Measurements from ENCODE around the gene PNRC1. TPM values are rescaled to one million over a fixed set of nuclear protein-coding genes. Genes with fewer than 3 reads are reported as not detected.

Gene PNRC1
- total RNA-seq, 1 experiment from 2014 or later, result 45.1 TPM

GRCh38 chr6:89066940-89067646, 13.5 kb upstream of the PNRC1 start:
- H3K27ac Mint-ChIP-seq (ENCODE audit: unreplicated experiment), result no peak overlapping the region
- Histone ChIP-seq H3K36me3 (ENCODE audit: control insufficient read depth, insufficient read depth, low read length) (no peaks in the 10 kb centered on the region), H3K4me3 (ENCODE audit: low read depth, low read length) (no peak overlapping the region), H3K27me3 (replicated peaks; ENCODE audit: control insufficient read depth, insufficient read depth, low read length) (no peaks in the 10 kb centered on the region), H3K4me1 (peaks cover 19% of the 10 kb centered on the region), H3K9me3 (0 out of 2 replicates have a peak, but pooled peaks cover under 1% of the 10 kb centered on the region)
- intact Hi-C loops (cut with micrococcal nuclease; ENCODE audit: unreplicated experiment), result no loop called here
- H3K4me1 Mint-ChIP-seq (ENCODE audit: low read depth, unreplicated experiment), result peaks cover 23% of the 10 kb centered on the region
- no peaks in the 10 kb centered on the region for H3K36me3 Mint-ChIP-seq (ENCODE audit: insufficient read depth, unreplicated experiment)
- H3K27me3 Mint-ChIP-seq (ENCODE audit: insufficient read depth, unreplicated experiment), result no peaks in the 10 kb centered on the region
- no TSS peak for BruUV-seq (replicated peaks)
- H3K4me3 Mint-ChIP-seq (ENCODE audit: unreplicated experiment), result no peak overlapping the region
- POLR2A ChIA-PET, result interaction anchor here (1.0 kb wide), 1 partner anchor 13 kb away, joined by 6 read pairs; the partner anchor contains the start of gene PNRC1
- CTCF ChIA-PET, result interaction anchor here (1.4 kb wide), 1 partner anchor 13 kb away, joined by 3 read pairs; the partner anchor contains the start of gene PNRC1
- DNase-seq, result no peak
- no peaks in the 10 kb centered on the region for H3K9me3 Mint-ChIP-seq (ENCODE audit: unreplicated experiment)
- TF ChIP-seq CTCF (IDR thresholded peaks at IDR 0.05; ENCODE audit: insufficient read depth in 1 of 2, low read depth in 1 of 2, low read length in 1 of 2, severe bottlenecking in 1 of 2, unreplicated experiment in 1 of 2), result no peak

GRCh38 chr6:89067796-89068195, 12.8 kb upstream of the PNRC1 start:
- H3K9me3 Mint-ChIP-seq (ENCODE audit: unreplicated experiment), result peaks cover 3% of the 10 kb centered on the region
- CTCF ChIA-PET, result interaction anchor here (0.5 to 1.4 kb wide), 2 partner anchors 13 to 43 kb away, joined by 3 read pairs; partner anchors contain the start of gene PNRC1
- no peak for DNase-seq
- intact Hi-C loops (cut with micrococcal nuclease; ENCODE audit: unreplicated experiment), result no loop called here
- Histone ChIP-seq H3K4me3 (ENCODE audit: low read depth, low read length) (no peak overlapping the region), H3K27me3 (replicated peaks; ENCODE audit: control insufficient read depth, insufficient read depth, low read length) (no peaks in the 10 kb centered on the region), H3K4me1 (peaks cover 19% of the 10 kb centered on the region), H3K36me3 (ENCODE audit: control insufficient read depth, insufficient read depth, low read length) (no peaks in the 10 kb centered on the region), H3K9me3 (peaks cover 4% of the 10 kb centered on the region; the same call in 1 of the 2 replicates)
- H3K36me3 Mint-ChIP-seq (ENCODE audit: insufficient read depth, unreplicated experiment), result no peaks in the 10 kb centered on the region
- no TSS peak for BruUV-seq (replicated peaks)
- peaks cover 23% of the 10 kb centered on the region for H3K4me1 Mint-ChIP-seq (ENCODE audit: low read depth, unreplicated experiment)
- no peak overlapping the region for H3K27ac Mint-ChIP-seq (ENCODE audit: unreplicated experiment)
- H3K27me3 Mint-ChIP-seq (ENCODE audit: insufficient read depth, unreplicated experiment), result no peaks in the 10 kb centered on the region
- POLR2A ChIA-PET, result no interaction called here
- no peak overlapping the region for H3K4me3 Mint-ChIP-seq (ENCODE audit: unreplicated experiment)
- TF ChIP-seq CTCF (IDR thresholded peaks at IDR 0.05; ENCODE audit: insufficient read depth in 1 of 2, low read depth in 1 of 2, low read length in 1 of 2, severe bottlenecking in 1 of 2, unreplicated experiment in 1 of 2), result no peak

GRCh38 chr6:89068695-89069094, 11.9 kb upstream of the PNRC1 start:
- H3K4me1 ChIP-seq, result peaks cover 19% of the 10 kb centered on the region
- no peak for TF ChIP-seq CTCF (IDR thresholded peaks at IDR 0.05; ENCODE audit: insufficient read depth in 1 of 2, low read depth in 1 of 2, low read length in 1 of 2, severe bottlenecking in 1 of 2, unreplicated experiment in 1 of 2)
- DNase-seq, result no peak
- peaks cover 4% of the 10 kb centered on the region; the same call in 1 of the 2 replicates for H3K9me3 ChIP-seq
- intact Hi-C loops (cut with micrococcal nuclease; ENCODE audit: unreplicated experiment), result no loop called here
- Mint-ChIP-seq H3K9me3 (ENCODE audit: unreplicated experiment) (peaks cover 12% of the 10 kb centered on the region), H3K27ac (ENCODE audit: unreplicated experiment) (no peak overlapping the region), H3K4me3 (ENCODE audit: unreplicated experiment) (no peak overlapping the region), H3K4me1 (ENCODE audit: low read depth, unreplicated experiment) (peaks cover 23% of the 10 kb centered on the region), H3K36me3 (ENCODE audit: insufficient read depth, unreplicated experiment) (no peaks in the 10 kb centered on the region), H3K27me3 (ENCODE audit: insufficient read depth, unreplicated experiment) (no peaks in the 10 kb centered on the region)
- ChIA-PET POLR2A (no interaction called here), CTCF (no interaction called here)
- BruUV-seq (replicated peaks), result no TSS peak
- no peak overlapping the region for H3K4me3 ChIP-seq (ENCODE audit: low read depth, low read length)
- H3K27me3 ChIP-seq (replicated peaks; ENCODE audit: control insufficient read depth, insufficient read depth, low read length), result no peaks in the 10 kb centered on the region
- no peaks in the 10 kb centered on the region; the same call in 1 of the 2 replicates for H3K36me3 ChIP-seq (ENCODE audit: control insufficient read depth, insufficient read depth, low read length)
